KOPT-K1 (cell line): ENCODE measurements around the gene IGF2R.
"Not testable (repeated sequence)": the region's sequence is repeated elsewhere in the genome, so short reads cannot be mapped to it uniquely, and the experiment has no call there.

Source experiments
- H3K27ac ChIP-seq: fragments of 200-600 bp; sonication (generic); 2 replicates; pipeline ENCODE4 v1.5.1; 2016; ENCODE audit warnings: antibody characterized with exemption, mild to moderate bottlenecking, low read depth, low read length; ENCODE audit not compliant: poor library complexity, severe bottlenecking
- H3K36me3 ChIP-seq: fragments of 200-600 bp; sonication (generic); 2 replicates; pipeline ENCODE4 v1.5.1; 2017; ENCODE audit warnings: antibody characterized with exemption, mild to moderate bottlenecking, low read length, moderate library complexity; ENCODE audit not compliant: insufficient read depth
- H3K9me3 ChIP-seq: fragments of 200-600 bp; sonication (generic); 2 replicates; pipeline ENCODE4 v1.5.1; 2017; ENCODE audit warnings: antibody characterized with exemption, low read length, mild to moderate bottlenecking; ENCODE audit not compliant: insufficient read depth, poor library complexity, severe bottlenecking

The IGF2R gene

GRCh38 chr6:160117137-160117536 lies 148.3 kb downstream of the IGF2R start:
- H3K27ac ChIP-seq, result no peak overlapping the region

GRCh38 chr6:160118620-160119229 lies 149.8 kb downstream of the IGF2R start:
- peaks cover 28% of the 10 kb centered on the region for H3K9me3 ChIP-seq
- peaks cover 24% of the 10 kb centered on the region for H3K36me3 ChIP-seq
- no peak overlapping the region for H3K27ac ChIP-seq

More at GRCh38 chr6:160117137-160117536, 148.3 kb downstream of the IGF2R start:
- H3K36me3 ChIP-seq, result peaks cover 31% of the 10 kb centered on the region
- peaks cover 28% of the 10 kb centered on the region for H3K9me3 ChIP-seq

- H3K9me3 ChIP-seq, result peaks cover 28% of the 10 kb centered on the region
- no peak overlapping the region for H3K27ac ChIP-seq
- peaks cover 24% of the 10 kb centered on the region for H3K36me3 ChIP-seq
These were observed 151.2 kb downstream of the IGF2R start for GRCh38 chr6:160120087-160120486.

GRCh38 chr6:160121558-160121957 lies 152.7 kb downstream of the IGF2R start, which contains the start of gene SLC22A1:
TSS of gene SLC22A1 (plus strand) at chr6:160121815. CDS start at chr6:160121936, 121 bp downstream.
- Histone ChIP-seq H3K36me3 (peaks cover 19% of the 10 kb centered on the region), H3K9me3 (peaks cover 25% of the 10 kb centered on the region), H3K27ac (no peak within 1 kb of the TSS)

GRCh38 chr6:160121981-160122380 lies 153.1 kb downstream of the IGF2R start:
- H3K36me3 ChIP-seq, result peaks cover 14% of the 10 kb centered on the region
- H3K27ac ChIP-seq, result no peak overlapping the region
- peaks cover 21% of the 10 kb centered on the region for H3K9me3 ChIP-seq

GRCh38 chr6:160122744-160123143 lies 153.9 kb downstream of the IGF2R start:
- Histone ChIP-seq H3K36me3 (peaks cover 7% of the 10 kb centered on the region), H3K9me3 (peaks cover 13% of the 10 kb centered on the region), H3K27ac (no peak overlapping the region)

- no peaks in the 10 kb centered on the region; the same call in 1 of the 2 replicates for H3K36me3 ChIP-seq
- peaks cover under 1% of the 10 kb centered on the region for H3K9me3 ChIP-seq
- H3K27ac ChIP-seq, result no peak overlapping the region
These were observed 155.1 kb downstream of the IGF2R start for GRCh38 chr6:160124007-160124406.

- no peak overlapping the region for H3K27ac ChIP-seq
- no peaks in the 10 kb centered on the region for H3K36me3 ChIP-seq
- no peaks in the 10 kb centered on the region for H3K9me3 ChIP-seq
These were observed 155.7 kb downstream of the IGF2R start for GRCh38 chr6:160124605-160125004.

- H3K36me3 ChIP-seq, H3K9me3 ChIP-seq, H3K27ac ChIP-seq: not testable (repeated sequence)
These were observed 156.2 kb downstream of the IGF2R start for GRCh38 chr6:160125105-160125504.

GRCh38 chr6:160127270-160128124 lies 158.6 kb downstream of the IGF2R start:
- Histone ChIP-seq H3K36me3 (no peaks in the 10 kb centered on the region), H3K9me3 (no peaks in the 10 kb centered on the region), H3K27ac (no peak overlapping the region)

- H3K27ac ChIP-seq, result no peak overlapping the region
- no peaks in the 10 kb centered on the region for H3K9me3 ChIP-seq
- no peaks in the 10 kb centered on the region for H3K36me3 ChIP-seq
These were observed 159.3 kb downstream of the IGF2R start for GRCh38 chr6:160128125-160128683.

- Histone ChIP-seq H3K9me3 (no peaks in the 10 kb centered on the region), H3K27ac (no peak overlapping the region), H3K36me3 (no peaks in the 10 kb centered on the region)
These were observed 160.1 kb downstream of the IGF2R start for GRCh38 chr6:160128879-160129516.

GRCh38 chr6:160129881-160130615 lies 161.2 kb downstream of the IGF2R start:
- Histone ChIP-seq H3K9me3 (no peaks in the 10 kb centered on the region), H3K27ac (no peak overlapping the region), H3K36me3 (no peaks in the 10 kb centered on the region)

- no peak overlapping the region for H3K27ac ChIP-seq
- no peaks in the 10 kb centered on the region for H3K36me3 ChIP-seq
These were observed 162.0 kb downstream of the IGF2R start for GRCh38 chr6:160130729-160131484.

More at GRCh38 chr6:160130729-160131484, 162.0 kb downstream of the IGF2R start:
- no peaks in the 10 kb centered on the region for H3K9me3 ChIP-seq
